GM21367 (cell line): Measurements from ENCODE around the gene AIPL1.

Experiments used
- ATAC-seq: cut with Tn5 transposase; IDR thresholded peaks from one replicate; pipeline ENCODE4 v1.9.1; 2021; ENCODE audit not compliant: unreplicated experiment

Gene AIPL1

GRCh38 chr17:6468051-6468790 is 33.3 kb upstream of the AIPL1 start:
- ATAC-seq, result no peak

- no peak for ATAC-seq
Observed at GRCh38 chr17:6467567-6467966, 32.6 kb upstream of the AIPL1 start.

GRCh38 chr17:6465206-6466003 is 30.5 kb upstream of the AIPL1 start:
- no peak for ATAC-seq

- no peak for ATAC-seq
Observed at GRCh38 chr17:6464446-6465041, 29.6 kb upstream of the AIPL1 start.

GRCh38 chr17:6463616-6464445 is 28.9 kb upstream of the AIPL1 start:
- ATAC-seq, result no peak

GRCh38 chr17:6462692-6463091 is 27.8 kb upstream of the AIPL1 start:
- no peak for ATAC-seq

GRCh38 chr17:6461792-6462524 is 27.0 kb upstream of the AIPL1 start:
- no peak for ATAC-seq

- no peak for ATAC-seq
Observed at GRCh38 chr17:6461246-6461645, 26.3 kb upstream of the AIPL1 start.

- ATAC-seq, result no peak
Observed at GRCh38 chr17:6460531-6461161, 25.7 kb upstream of the AIPL1 start.

GRCh38 chr17:6458460-6458950 is 23.6 kb upstream of the AIPL1 start:
- no peak for ATAC-seq

- ATAC-seq, result no peak
Observed at GRCh38 chr17:6457688-6458459, 23.0 kb upstream of the AIPL1 start.

- ATAC-seq, result no peak
Observed at GRCh38 chr17:6456914-6457687, 22.2 kb upstream of the AIPL1 start.

- no peak for ATAC-seq
Observed at GRCh38 chr17:6456321-6456720, 21.4 kb upstream of the AIPL1 start.

- ATAC-seq, result no peak
Observed at GRCh38 chr17:6455321-6455705, 20.4 kb upstream of the AIPL1 start.

GRCh38 chr17:6454495-6455320 is 19.8 kb upstream of the AIPL1 start:
- no peak for ATAC-seq

GRCh38 chr17:6453279-6454024 is 18.5 kb upstream of the AIPL1 start:
- ATAC-seq, result no peak
